HCT116 (cell line): ENCODE data around the gene PER2. TPM values are rescaled to one million over a fixed set of nuclear protein-coding genes. Genes with fewer than 3 reads are reported as not detected.

ENCODE experiments used
- ATAC-seq: fragments of 200-7000 bp; cut with Tn5 transposase; 2 replicates; pipeline ENCODE4 v1.9.1; 2020; ENCODE audit warnings: mild to moderate bottlenecking, moderate library complexity
- BruUV-seq: library from RNA; stranded (reverse); fragments of 400-500 nt; replicated peaks from 2 replicates; lab custom pipeline; 2021; lab: Mats Ljungman, UMichigan
- CTCF ChIA-PET: fragments of 300-600 bp; sonication (Branson Sonifier 250); formaldehyde crosslinking; loops from one replicate; lab custom pipeline; 2021; ENCODE audit warnings: antibody characterized with exemption; lab: Charles Lee
- POLR2A ChIA-PET: fragments of 300-600, 350-600 bp; sonication (Branson Sonifier 250); formaldehyde crosslinking; loops from one replicate; lab custom pipeline; 2021; ENCODE audit warnings: antibody characterized with exemption; lab: Charles Lee
- RAD21 ChIA-PET, 2 experiments: fragments of 300-600 bp; sonication (Branson Sonifier 250); formaldehyde crosslinking; loops; one replicate each; lab custom pipeline; 2023; ENCODE audit warnings: low total read pairs in 2 of 2; ENCODE audit not compliant: uncharacterized antibody in 2 of 2, unreplicated experiment in 2 of 2, low non-redundant PET in 1 of 2; lab: Charles Lee
- DNase-seq: peaks from one replicate; pipeline ENCODE4 v3.0.0-alpha.2; 2010; ENCODE audit warnings: low read depth, low spot score
- H2AFZ ChIP-seq: fragments of 200-600 bp; shearing (Covaris generic), sonication (generic); 2 replicates; pipeline ENCODE4 v1.6.1; 2017; ENCODE audit warnings: low read depth, mixed run types, mixed read lengths, antibody characterized with exemption, low read length; ENCODE audit not compliant: poor library complexity, severe bottlenecking
- H3K27ac ChIP-seq: 2 replicates; pipeline ENCODE4 v1.5.1; 2012; ENCODE audit warnings: low read depth, low read length
- H3K27me3 ChIP-seq: fragments of 200-600 bp; sonication (generic); 2 replicates; pipeline ENCODE4 v1.6.1; 2016; ENCODE audit warnings: mixed run types, low read length, mixed read lengths; ENCODE audit not compliant: insufficient read depth
- H3K36me3 ChIP-seq, 2 experiments: fragments of 200-500 bp in 1 of 2; fragments of 200-600 bp in 1 of 2; sonication (Bioruptor generic) in 1 of 2; sonication (generic) in 1 of 2; 2 replicates each; pipeline versions ENCODE4 v1.5.1 to v1.6.1; 2014 to 2016; ENCODE audit warnings: low read length in 2 of 2, inconsistent platforms in 1 of 2, mixed read lengths in 1 of 2, mixed run types in 1 of 2; ENCODE audit not compliant: insufficient read depth in 2 of 2, control insufficient read depth in 1 of 2
- H3K4me1 ChIP-seq, 2 experiments: fragments of 200-600 bp in 1 of 2; sonication (generic) in 1 of 2; 2 replicates each; pipeline versions ENCODE4 v1.5.1 to v1.6.1; 2012 to 2017; ENCODE audit warnings: low read length in 2 of 2, inconsistent platforms in 1 of 2, mild to moderate bottlenecking in 1 of 2, mixed read lengths in 1 of 2, mixed run types in 1 of 2, moderate library complexity in 1 of 2; ENCODE audit not compliant: insufficient read depth in 2 of 2, control insufficient read depth in 1 of 2
- H3K4me2 ChIP-seq: fragments of 200-600 bp; sonication (generic); 2 replicates; pipeline ENCODE4 v1.6.1; 2017; ENCODE audit warnings: mixed run types, low read length, mixed read lengths
- H3K4me3 ChIP-seq, 2 experiments: fragments of 200-600 bp in 1 of 2; sonication (generic) in 1 of 2; replicated peaks in 1 of 2; 2 replicates each; pipeline ENCODE4 v1.5.1; 2011 to 2016; ENCODE audit warnings: low read length in 2 of 2, control low read depth in 1 of 2, low read depth in 1 of 2, mild to moderate bottlenecking in 1 of 2, mixed read lengths in 1 of 2, mixed run types in 1 of 2
- H3K79me2 ChIP-seq: fragments of 200-600 bp; sonication (generic); 2 replicates; pipeline ENCODE4 v1.6.1; 2017; ENCODE audit warnings: mild to moderate bottlenecking, mixed run types, low read length, moderate library complexity, mixed read lengths; ENCODE audit not compliant: insufficient read depth
- H3K9ac ChIP-seq: fragments of 200-600 bp; sonication (generic); 2 replicates; pipeline ENCODE4 v1.6.1; 2016; ENCODE audit warnings: low read length, mixed read lengths
- H3K9me2 ChIP-seq: fragments of 200-600 bp; sonication (generic), shearing (Covaris generic); 2 replicates; pipeline ENCODE4 v1.6.1; 2017; ENCODE audit warnings: mixed run types, mild to moderate bottlenecking, moderate library complexity; ENCODE audit not compliant: insufficient read depth
- H3K9me3 ChIP-seq, 2 experiments: fragments of 200-500 bp in 1 of 2; fragments of 200-600 bp in 1 of 2; sonication (Bioruptor generic) in 1 of 2; sonication (generic) in 1 of 2; 2 replicates each; pipeline ENCODE4 v1.6.1; 2014 to 2017; ENCODE audit warnings: low read length in 2 of 2, mixed read lengths in 2 of 2, inconsistent platforms in 1 of 2, low read depth in 1 of 2, mild to moderate bottlenecking in 1 of 2, mixed run types in 1 of 2, moderate library complexity in 1 of 2; ENCODE audit not compliant: control insufficient read depth in 1 of 2, insufficient read depth in 1 of 2
- H4K20me1 ChIP-seq: fragments of 200-600 bp; sonication (generic), shearing (Covaris generic); 2 replicates; pipeline ENCODE4 v1.6.1; 2017; ENCODE audit warnings: mixed run types, mild to moderate bottlenecking, moderate library complexity; ENCODE audit not compliant: insufficient read depth
- CBX3 ChIP-seq: IDR thresholded peaks from 2 replicates; pipeline ENCODE4 v1.6.1; 2012; ENCODE audit warnings: low read depth
- CEBPB ChIP-seq: IDR thresholded peaks from 2 replicates; pipeline ENCODE4 v1.6.1; 2012; ENCODE audit warnings: low read depth
- EGR1 ChIP-seq: IDR thresholded peaks from 2 replicates; pipeline ENCODE4 v1.6.1; 2012; ENCODE audit warnings: low read depth
- ELF1 ChIP-seq: IDR thresholded peaks from 2 replicates; pipeline ENCODE4 v1.6.1; 2012; ENCODE audit warnings: low read depth, borderline replicate concordance
- EZH2 ChIP-seq: fragments of 200-600 bp; sonication (generic); IDR thresholded peaks from 2 replicates; pipeline ENCODE4 v1.6.1; 2017; ENCODE audit warnings: antibody characterized with exemption, mixed run types
- JUND ChIP-seq: IDR thresholded peaks from 2 replicates; pipeline ENCODE4 v1.6.1; 2012
- POLR2A ChIP-seq: IDR thresholded peaks from 2 replicates; pipeline ENCODE4 v1.7.0; 2011; ENCODE audit warnings: borderline replicate concordance; ENCODE audit not compliant: insufficient read depth, insufficient read length; ENCODE audit errors: extremely low read depth
- RAD21 ChIP-seq: IDR thresholded peaks from 2 replicates; pipeline ENCODE4 v1.6.1; 2012; ENCODE audit warnings: low read depth, mild to moderate bottlenecking
- SIN3A ChIP-seq: IDR thresholded peaks from 2 replicates; pipeline ENCODE4 v1.6.1; 2012; ENCODE audit warnings: low read depth
- SP1 ChIP-seq: IDR thresholded peaks from 2 replicates; pipeline ENCODE4 v1.6.1; 2012; ENCODE audit warnings: low read depth
- SRF ChIP-seq: IDR thresholded peaks from 2 replicates; pipeline ENCODE4 v1.6.1; 2012; ENCODE audit warnings: low read depth
- TCF7L2 ChIP-seq: IDR thresholded peaks from 2 replicates; pipeline ENCODE4 v1.7.0; 2011; ENCODE audit warnings: borderline replicate concordance, inconsistent platforms; ENCODE audit not compliant: insufficient read depth, insufficient read length; ENCODE audit errors: extremely low read depth
- YY1 ChIP-seq: IDR thresholded peaks from 2 replicates; pipeline ENCODE4 v1.6.1; 2011; ENCODE audit warnings: low read length, low read depth, moderate library complexity, mild to moderate bottlenecking; ENCODE audit not compliant: insufficient replicate concordance; ENCODE audit errors: extremely low read depth
- ZNF274 ChIP-seq: fragments of 200-500 bp; sonication (Bioruptor generic); IDR thresholded peaks from 2 replicates; pipeline ENCODE4 v1.6.1; 2014; ENCODE audit warnings: mild to moderate bottlenecking, low read depth, low read length, inconsistent platforms
- intact Hi-C: fragments of 100-400 bp; cut with micrococcal nuclease; formaldehyde crosslinking; loops from 2 replicates; pipeline ENCODE4 v1.10.0; 2022
- total RNA-seq: library from RNA; stranded (reverse); gene quantifications from one replicate; pipeline ENCODE4 v1.2.1, GENCODE V29; 2021; ENCODE audit not compliant: unreplicated experiment
- TF ChIP-seq, protein P1 (sequence below): IDR thresholded peaks from 2 replicates; pipeline ENCODE4 v1.6.1; 2012

The PER2 gene
- total RNA-seq, 1 experiment from 2014 or later, result 18.7 TPM

DNA sequence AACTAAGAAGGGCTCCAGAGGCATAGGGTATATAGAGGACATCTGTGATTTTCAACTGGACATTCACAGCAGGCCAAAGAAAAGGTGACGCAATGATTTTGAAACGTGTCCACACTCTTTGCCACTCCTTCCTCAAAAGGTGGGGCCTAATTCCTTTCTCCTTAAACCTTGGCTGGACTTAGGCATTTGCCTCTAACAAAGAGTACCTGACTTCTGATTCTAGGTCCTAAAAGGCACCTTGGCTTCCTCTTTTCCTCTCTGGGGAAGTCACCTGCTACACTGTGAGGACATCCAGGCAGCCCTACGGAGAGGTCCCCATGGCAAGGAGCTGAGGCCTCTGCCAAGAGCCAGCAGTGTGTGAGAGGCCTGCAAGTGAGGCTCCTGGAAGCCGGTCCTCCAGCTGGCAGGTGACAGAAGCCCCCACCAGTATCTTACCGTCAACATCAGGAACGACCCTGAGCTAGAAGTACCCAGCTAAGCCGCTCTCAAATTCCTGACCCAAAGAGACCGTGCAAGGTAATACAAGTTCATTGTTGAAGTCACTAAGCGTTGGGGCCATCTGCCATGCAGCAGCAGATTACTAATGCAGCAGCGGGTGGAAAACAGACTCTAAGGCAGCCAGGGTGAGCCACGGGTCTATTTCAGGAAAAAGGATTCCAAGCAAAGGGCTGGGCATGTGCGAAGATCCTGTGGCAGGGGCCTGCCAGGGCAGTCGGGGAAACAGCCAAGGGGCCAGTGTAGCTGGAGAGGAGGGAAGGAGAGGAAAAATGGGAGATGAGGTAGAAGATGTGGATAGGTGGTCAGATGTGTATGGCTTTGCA, 41.2 kb downstream of the PER2 start (continued):
- TF ChIP-seq POLR2A, result no peak

DNA sequence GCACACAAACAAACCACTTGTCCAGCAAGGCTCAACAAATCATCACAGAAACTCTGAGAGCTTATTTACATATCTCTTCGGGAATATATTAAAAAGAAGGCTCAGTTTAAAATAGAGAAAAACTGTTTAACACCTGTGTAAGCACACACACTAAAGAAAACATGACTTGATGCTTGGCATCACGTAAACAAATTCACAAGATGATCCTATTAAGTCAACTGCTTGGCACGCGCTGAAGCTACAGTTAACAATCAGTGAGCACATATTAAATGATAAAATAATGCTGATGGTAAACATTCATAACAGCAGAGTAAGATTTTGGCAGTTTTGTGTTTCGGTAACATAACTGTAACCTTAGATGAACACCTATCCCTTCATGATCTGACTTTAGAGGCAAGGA, 44.3 kb downstream of the PER2 start:
- POLR2A ChIA-PET, result no interaction called here
- no peak for ATAC-seq
- Histone ChIP-seq H3K4me1 (peaks cover 8 to 13% of the 10 kb centered on the region in 2 experiments), H3K9ac (no peak overlapping the region), H3K79me2 (no peaks in the 10 kb centered on the region), H3K27me3 (no peaks in the 10 kb centered on the region), H2AFZ (no peak overlapping the region), H4K20me1 (no peaks in the 10 kb centered on the region), H3K4me2 (no peak overlapping the region), H3K36me3 (peaks cover 0 to 5% of the 10 kb centered on the region in 2 experiments; a peak in 1 of 4 replicates), H3K9me3 (no peaks in the 10 kb centered on the region), H3K27ac (no peak overlapping the region), H3K4me3 (no peak overlapping the region), H3K9me2 (no peaks in the 10 kb centered on the region)
- CTCF ChIA-PET, result no interaction called here
- no peak for DNase-seq
- RAD21 ChIA-PET, result no interaction called here
- BruUV-seq, result no TSS peak
- intact Hi-C loops, result no loop called here
- TF ChIP-seq POLR2A (no peak), ELF1 (no peak), SIN3A (no peak), CBX3 (no peak), ZNF274 (no peak), RAD21 (no peak), EGR1 (no peak), EZH2 (no peak), JUND (no peak), SP1 (no peak), SRF (no peak), YY1 (no peak), TCF7L2 (no peak), CEBPB (no peak)
- TF ChIP-seq, protein P1, sequence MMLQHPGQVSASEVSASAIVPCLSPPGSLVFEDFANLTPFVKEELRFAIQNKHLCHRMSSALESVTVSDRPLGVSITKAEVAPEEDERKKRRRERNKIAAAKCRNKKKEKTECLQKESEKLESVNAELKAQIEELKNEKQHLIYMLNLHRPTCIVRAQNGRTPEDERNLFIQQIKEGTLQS, result no peak
